Fibroblast of the conjunctiva (primary cell): ENCODE results near the gene PTPRD.

Source experiments
- DNase-seq: peaks from one replicate; pipeline ENCODE4 v3.0.0-alpha.2; 2010; ENCODE audit warnings: low read depth

The PTPRD gene

DNA sequence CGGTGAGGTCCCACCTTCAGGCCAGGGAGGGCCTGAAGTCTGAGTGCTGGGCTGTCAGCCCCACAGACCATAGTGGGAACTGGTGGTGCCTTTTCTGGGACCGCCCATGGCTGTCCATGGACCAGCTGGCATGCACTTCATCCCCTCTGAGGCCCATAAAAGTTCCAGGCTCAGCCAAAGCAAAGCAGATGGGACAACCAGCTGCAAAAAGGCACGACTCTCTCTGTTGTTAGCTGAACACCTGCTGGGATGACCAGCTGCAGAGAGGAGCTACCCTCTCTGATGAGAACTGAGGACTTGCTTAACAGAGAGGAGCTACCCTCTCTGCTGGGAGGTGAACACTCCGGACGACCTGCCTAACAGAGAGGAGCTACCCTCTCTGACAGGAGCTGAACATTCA, 1968.9 kb downstream of the PTPRD start:
- DNase-seq: no peak

DNA sequence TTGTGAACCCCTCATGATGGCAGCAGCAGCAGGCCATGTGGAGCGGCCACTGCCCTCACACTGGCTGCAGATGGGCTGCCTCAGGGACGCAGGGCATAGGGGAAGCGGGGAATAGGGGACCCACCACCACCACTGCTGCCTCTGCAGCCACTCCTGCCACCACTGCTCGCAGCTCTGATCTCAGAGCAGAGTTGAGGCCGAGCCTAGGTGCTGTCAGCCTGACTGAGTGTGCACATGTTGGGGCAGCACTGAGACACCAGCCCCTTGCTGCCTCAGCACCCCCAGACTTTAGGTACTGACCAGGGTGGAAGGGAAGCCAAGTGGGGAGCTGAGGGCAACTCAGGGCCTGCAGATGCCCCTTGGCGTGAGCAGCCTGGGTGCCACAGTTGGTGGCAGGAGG, 1969.3 kb downstream of the PTPRD start:
- DNase-seq: no peak

DNA sequence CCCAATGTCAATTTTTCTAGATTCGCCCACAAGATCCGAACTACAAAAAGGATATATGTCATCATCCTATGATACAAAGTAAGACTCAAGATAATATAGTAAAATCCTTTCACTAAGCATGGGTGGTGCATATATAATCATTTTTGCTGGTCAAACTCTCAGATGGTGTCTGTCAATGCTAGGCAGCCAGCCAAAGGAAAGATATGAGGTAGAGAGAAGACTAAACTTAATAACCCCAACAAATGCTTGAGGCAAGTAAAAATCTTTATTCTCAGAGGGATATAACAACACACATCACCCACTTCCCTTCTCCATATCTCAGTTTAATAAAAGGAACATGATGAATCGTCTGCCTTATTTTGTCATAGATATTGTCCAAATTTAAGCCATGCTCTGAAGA, 1972.0 kb downstream of the PTPRD start:
- no peak for DNase-seq

DNA sequence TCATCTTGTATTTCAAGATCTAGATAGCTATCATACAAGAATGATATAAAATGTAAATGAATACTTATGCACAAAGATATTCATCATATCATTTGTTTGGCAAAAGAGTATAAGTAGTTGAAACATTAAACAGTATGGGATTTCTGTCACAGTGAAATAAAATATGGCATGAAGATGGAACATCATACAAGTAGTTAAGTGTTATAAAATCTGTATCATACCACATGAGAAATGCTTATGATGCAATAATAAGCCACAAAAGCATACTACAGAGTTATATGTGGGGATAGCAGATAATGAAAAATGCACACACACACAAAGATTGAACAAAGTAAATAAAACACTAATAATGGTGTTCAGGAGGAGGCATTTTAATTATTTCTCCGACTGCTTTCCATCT, 1975.2 kb downstream of the PTPRD start:
- no peak for DNase-seq

DNA sequence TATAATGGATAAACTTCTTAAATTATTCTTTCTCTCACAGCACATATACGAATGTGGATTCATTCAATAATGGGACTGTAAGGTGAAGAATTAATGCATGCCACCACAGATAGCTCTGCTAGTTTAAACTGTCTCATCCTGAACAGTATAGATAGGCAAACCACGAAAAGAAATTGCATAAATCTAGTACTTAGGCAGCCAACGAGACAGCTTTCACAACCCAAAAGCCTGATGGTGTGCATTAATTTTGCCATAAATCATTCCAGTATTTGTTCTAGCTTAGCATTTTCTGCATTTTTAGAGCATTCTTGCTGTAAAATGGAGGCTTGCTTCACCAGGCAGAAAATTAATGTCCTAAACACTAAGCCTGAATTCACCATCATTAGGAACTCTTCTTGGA, 1979.0 kb downstream of the PTPRD start:
- no peak for DNase-seq

DNA sequence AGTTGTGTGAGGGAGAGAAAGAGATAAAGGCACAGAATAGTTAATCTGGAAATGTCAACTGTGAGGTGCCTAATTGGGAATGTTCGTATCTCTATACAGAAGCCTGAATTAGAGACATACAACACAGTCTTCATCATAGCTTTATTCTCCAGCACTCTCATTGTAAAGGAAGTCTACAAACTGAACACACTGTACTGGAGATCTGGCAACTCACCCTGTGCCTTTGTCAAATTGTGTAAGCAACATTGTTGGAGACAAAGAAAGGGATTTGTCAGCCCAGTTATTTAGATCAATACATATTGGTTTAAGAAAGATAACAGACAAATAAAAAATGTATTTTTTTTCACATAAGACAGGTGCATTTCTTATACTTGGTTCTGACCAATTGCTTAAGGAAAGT, 1980.3 kb downstream of the PTPRD start:
- DNase-seq: no peak

DNA sequence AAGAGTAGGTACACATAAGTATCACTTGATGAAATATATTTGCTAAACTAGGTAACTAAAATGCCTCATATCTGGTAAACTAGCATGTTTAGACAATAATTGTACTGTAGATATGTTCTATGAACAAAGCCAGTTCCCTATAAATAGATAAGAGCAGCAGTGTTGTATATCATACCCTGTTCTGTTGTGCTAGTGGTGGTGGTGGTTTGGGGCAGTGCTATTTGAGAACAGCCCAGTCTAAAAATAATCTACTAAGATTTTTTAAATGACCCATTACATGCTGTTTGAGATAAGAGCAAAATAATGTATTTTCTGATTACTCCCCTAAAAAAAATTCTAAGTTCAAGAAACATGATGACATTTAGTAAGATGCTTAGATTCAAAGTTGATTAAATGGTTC, 1984.0 kb downstream of the PTPRD start:
- DNase-seq: no peak

DNA sequence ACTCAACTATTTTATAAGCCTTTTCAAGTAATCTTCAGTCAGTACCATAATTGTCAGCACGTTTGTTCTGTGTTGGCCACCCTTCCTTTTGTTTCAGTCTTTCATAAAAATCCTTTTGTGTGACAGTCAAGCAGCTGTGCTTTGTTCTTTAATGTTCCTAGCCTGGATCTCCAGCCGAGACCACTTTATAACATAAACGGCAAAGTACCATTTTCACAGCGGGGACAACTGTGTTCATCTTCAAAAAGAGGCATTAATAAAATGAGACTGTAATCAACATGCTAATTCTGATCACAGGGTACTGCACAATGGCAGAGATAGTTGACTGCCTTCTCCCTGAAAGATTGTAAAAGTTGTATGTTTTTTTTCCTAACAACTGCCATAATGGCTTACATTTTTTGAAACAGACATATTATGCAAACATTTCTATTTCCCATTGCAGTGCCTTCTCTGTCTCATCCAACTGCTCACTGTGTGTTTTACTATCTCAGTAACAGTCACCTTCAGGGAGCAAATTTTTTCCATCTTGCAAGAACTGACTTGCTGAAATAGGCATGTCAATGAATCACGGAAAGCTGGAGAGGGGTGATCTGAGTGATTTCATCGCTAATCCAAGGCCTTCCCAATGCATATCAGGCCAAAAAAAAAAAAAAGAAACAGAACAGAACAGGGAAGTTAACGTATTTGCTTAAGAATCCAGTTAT, 1984.7 kb downstream of the PTPRD start:
- no peak for DNase-seq

DNA sequence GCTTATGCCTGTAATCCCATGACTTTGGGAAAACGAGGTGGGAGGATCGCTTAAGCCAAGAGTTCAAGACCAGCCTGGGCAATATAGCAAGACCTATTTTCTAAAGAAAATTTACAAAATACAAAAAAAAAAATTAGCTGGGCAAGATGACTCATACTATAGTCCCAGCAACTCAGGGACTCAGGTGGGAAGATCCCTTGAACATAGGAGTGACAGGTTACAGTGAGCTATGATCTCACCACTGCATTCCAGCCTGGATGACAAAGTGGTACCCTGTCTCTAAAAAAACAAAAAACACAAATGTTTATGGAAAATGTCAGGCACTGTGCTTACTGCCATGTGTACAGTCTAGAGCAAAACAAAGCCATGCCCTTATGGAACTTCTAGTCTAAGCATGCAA, 1989.9 kb downstream of the PTPRD start:
- DNase-seq: no peak

DNA sequence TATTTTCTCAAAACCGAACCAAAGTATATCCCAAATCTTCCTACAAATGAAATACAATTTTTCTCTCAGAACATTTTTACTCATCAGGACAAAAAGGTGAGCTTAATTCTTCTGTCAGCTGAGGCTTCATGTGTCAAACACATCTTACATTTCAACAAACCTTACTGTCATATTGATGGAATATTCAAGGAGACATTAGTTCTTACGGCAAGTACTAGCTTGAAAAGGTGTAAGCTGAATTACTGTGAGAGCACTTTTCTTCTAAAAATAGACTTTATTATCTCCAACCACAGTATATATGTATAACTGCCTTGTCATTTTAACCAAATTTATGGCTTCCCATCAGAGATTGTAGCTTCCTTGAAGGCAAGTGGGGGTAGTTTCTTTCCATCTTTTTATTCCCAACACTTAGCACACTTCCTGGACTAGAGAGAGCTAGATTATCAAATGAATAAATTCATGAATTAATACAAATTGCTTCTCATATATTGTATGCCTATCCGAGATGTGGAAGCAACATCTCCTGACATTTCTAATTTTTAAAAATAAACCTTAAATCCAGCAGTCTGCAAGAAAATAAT, 1990.5 kb downstream of the PTPRD start:
- DNase-seq: no peak

DNA sequence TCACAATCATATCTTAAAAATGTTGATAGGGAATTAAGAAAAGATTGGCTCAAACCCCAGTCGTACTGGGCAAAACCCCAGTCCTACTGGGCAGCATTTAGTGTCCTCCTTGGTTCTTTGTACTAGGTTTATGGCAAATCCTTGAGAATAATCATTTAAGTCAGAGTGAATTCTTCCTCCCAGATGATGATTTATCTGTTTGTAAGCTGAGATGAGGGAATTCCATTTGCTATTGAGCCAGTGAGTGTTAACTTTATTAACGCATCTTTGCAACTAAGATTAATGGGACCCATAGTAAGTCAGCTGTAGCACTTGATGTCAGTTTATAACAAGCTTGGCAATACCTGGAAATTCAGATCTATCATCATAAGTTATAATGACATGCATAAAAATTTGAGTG, 1991.4 kb downstream of the PTPRD start:
- DNase-seq: no peak

DNA sequence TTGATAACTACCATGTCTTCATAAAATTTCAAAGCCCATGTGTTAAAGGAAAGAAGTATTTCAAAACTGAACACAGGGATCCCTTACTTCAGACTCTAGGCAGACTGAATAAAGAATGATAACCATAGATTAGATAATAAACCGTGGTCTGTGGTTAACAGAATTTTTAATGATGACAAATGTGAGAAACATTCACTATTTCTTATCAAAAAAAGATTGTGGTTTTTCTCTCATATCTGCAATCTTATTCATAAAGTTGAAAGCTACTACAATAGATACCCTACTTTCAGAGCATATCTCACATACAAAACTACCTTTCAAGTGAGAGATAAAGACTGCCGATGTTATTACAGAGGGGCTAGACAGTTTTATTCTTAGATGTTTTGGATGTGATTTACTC, 1996.4 kb downstream of the PTPRD start:
- no peak for DNase-seq

DNA sequence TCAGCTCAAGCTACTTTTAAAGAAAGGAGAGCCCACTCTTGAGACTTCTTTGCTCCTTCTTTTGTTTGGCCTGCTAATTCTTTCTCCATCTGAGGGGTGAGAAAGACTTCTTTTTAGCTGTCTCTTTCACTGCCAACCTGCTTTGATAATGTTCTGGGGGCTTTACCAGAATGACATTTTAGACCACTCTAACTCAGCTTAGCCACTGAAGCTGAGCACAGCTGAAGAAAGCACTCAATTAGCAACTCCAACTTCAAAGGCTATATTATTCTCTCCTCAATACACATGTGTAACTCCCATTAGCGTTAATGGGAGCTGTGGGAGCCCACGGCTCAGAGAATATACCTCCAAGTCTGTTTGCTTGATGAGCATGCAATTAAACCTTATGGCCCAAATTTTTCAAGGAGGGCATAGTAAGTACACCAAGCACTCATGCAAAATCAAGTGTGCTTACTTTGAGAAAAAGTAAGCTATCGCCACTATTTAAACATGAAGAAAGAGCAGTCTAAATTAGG, 1997.8 kb downstream of the PTPRD start:
- DNase-seq: no peak

DNA sequence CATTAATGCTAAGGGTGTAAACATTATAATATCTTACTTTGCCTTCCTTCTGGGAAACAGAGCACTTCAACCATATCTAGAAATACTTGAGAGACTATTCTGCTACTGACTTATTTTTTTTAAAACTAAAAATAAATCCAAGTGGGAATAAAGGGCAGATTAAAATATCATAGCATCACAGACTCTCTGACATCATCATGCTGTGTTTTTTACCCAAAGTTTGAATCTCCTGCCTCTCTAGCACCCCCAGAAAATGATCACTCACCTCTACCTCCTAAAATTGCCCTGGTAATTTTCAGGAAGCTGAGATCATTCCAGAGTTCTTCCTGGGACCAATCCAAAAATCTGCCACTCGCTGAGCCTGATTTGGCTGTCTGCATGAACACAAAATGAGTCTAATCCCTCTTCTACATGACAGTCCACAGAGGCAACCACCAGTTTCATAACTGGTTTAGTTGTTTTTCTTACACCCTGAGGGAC, 1999.4 kb downstream of the PTPRD start:
- DNase-seq: no peak

DNA sequence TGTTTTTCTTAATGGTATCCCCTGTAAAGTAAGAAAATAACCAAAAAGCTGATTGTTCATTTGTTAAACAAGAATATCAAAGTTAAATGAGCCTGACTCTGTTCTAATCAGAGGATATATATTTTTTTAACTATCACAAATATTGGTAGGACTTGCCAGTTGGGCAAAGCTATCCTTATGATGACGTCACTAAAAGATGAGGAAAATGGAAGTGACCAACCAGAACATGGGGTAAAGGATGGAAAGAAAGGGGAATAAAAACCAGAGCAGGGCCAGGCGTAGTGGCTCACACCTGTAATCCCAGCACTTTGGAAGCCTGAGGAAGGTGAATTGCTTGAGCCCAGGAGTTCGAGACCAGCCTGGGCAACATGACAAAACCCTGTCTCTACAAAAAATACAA, 2001.6 kb downstream of the PTPRD start:
- DNase-seq: no peak

DNA sequence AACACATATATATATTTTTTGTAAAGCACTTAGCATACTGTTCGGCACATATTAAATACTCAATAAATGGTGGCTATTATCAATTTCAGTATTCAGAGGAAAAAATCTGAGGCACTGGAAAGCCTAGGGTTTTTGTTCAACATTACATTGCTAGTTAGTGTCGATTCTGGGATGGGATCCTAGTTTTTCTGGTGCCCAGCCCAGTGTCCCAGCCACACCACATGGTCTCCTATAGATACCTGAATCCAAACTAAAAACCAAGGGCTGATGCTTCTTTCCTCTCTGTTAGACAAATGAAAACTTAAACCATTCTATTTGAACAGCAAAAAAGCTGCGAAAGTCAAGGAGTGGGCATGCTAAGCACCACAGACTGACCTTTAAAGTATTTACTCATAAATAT, 2002.5 kb downstream of the PTPRD start:
- no peak for DNase-seq

DNA sequence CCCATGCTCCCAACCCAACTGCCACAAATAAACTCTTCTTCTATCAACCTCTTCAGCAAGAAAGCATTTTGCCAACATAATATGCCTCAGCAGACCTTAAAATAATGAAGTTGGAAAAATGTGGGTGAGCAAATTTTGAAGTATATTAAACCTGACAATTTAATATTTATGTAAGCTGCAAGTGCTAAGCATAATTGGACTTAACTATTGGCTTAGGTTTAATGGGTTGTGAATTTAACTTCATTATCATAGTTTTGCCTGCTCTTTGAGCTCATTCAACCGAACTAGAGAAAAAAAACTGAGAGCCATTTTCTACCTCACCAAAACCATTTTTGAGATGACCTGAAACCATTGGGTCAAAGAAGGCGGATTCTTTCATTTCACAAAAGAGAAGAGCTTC, 2007.7 kb downstream of the PTPRD start:
- no peak for DNase-seq

DNA sequence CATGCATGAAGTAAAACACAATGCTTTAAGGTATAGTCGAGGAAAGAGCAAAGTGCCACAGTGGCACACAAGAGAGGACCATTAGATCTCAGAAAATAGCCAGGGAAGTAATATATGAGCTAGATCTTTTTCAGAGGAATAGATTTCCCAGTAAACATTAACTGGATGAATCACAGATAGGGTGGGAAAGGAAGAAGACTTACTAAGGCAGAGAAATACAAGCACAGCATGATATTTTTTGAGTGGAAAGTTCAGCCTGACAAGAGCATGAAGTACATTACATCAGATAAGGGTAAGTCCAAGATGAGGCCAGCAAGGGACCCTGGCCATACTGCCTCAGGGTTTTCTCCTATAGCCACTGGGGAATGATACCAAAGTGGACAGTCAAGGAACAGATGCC, 2008.6 kb downstream of the PTPRD start:
- DNase-seq: no peak

DNA sequence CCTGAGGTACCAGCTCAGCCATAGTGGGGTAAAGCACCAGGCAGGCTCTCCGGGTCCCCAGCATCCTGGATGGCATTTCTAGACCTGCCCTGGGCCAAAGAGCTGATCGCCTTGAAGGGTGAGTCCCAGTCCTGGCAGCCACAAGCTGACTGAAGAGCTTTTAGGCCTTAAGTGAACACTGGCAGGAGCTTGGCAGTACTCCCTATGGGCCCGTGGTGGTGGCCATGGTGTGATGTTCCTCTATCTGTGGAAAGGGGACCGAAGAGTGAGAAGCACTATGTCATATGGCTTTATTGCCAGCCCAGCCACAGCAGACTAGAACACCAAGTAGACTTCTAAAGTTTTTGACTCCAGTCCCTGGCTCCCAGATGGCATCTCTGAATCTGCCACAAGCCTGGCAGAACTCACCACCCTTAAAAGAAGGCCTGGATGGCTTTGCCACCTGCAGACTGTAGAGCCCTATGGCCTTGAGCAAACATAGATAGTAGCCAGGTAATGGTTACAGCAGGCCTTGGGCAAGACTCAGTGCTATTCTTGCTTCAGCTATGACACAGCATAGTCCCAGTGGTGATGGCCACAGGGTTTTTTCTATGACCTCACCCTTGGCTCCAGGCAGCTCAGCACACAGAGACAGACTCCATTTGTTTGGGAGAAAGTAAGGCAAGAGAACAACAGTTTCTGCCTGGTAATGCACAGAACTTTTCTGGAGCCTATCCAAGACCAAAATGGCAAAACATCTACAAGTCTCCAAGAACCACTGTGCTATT, 2011.7 kb downstream of the PTPRD start:
- no peak for DNase-seq

DNA sequence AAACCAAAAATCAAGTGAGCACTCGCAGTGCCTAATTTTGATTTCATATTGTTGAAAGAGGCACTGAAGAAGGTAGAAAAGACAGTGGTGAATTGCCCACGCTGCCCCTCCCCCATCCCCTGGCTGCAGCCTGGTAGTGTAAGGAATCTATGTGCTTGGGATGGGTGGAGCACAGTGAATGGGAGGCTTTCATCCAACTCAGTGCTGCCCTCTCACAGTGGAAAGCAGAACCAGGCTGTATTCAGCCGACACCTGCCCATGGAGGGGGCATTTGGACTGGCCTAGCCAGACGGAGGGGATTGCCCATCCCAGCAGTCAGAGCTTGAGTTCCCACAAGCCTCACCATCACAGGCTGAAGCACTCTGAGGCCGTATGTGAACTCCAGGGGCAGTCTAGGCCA, 2012.9 kb downstream of the PTPRD start:
- DNase-seq: no peak

DNA sequence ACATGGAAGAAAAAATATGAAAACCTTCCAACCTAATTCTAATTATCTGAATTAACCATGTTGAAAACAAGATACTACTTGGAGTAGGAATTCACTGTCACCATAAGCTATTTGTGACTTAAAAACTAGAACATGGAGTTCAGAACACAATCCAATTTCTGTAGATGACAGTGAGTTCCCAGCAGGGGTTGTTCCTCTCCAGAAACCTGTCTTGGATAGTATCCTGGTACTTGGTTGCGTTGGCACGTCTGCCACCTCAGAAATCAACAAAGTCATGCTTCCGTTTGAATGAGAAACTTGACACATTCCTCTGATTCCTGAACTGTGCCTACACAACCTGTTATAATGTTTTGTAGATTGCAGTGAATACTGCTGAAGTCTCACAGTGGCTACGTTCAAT, 2023.3 kb downstream of the PTPRD start:
- no peak for DNase-seq

DNA sequence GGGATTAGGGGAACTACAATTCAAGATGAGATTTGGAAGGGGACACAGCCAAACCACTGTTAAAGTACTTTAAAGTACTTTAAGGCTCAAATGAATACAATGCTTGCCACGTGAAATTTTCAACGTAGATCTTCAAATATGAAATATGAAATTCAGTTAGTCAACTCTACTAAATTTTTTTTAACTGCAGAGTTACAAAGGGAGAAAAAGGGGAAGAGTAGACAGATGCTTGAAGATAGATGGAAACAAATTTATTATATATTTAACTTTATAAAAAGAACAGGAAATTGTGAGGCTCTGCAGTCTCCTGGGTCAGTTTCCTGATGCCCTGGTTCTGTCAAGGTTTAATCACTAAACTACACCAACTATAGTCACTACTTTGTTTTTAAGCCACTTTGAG, 2027.8 kb downstream of the PTPRD start:
- no peak for DNase-seq

DNA sequence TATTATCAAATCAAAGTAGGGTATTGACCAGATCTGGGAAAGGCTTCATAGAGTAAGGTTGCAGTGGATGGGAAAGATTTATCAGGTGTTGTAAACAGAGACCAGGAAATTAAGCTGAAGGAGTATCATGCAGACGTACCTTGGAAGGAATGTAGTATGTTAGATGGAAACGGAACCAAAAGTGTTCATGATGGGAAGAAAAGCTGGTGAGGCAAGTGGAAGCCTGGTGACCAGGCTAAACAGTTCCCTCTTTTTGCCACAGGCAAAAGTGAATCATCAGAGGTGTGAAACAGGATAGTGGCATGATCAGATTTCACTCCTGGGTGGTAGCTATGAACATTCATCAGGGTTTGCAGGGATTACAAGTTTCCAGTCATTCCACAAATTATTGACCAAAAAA, 2033.1 kb downstream of the PTPRD start:
- DNase-seq: no peak
